ENCODE data around the gene ZNF609. TPM values are rescaled to one million over a fixed set of nuclear protein-coding genes. Genes with fewer than 3 reads are reported as not detected.

ZNF609 gene
- total RNA-seq, 1 donor from 2014 or later: 24.1 TPM

GRCh38 chr15:64693134-64693533, 232.8 kb downstream of the ZNF609 start:
- no peaks in the 10 kb centered on the region for H3K9me3 Mint-ChIP-seq (ENCODE audit: low read depth)
- no peaks in the 10 kb centered on the region for H3K27me3 Mint-ChIP-seq (ENCODE audit: low read depth)
- H3K27ac Mint-ChIP-seq (ENCODE audit: unreplicated experiment): peak overlapping the region; percentile 66
- peaks cover 28% of the 10 kb centered on the region for H3K4me1 Mint-ChIP-seq (ENCODE audit: low read depth)
- TF ChIP-seq CTCF (IDR thresholded peaks at IDR 0.05): no peak
- H3K4me3 Mint-ChIP-seq (ENCODE audit: unreplicated experiment): no peak overlapping the region
- no peak for DNase-seq (ENCODE audit: low spot score)
- H3K36me3 Mint-ChIP-seq (ENCODE audit: low read depth): peaks cover 17% of the 10 kb centered on the region

- Mint-ChIP-seq H3K9me3 (ENCODE audit: low read depth) (no peaks in the 10 kb centered on the region), H3K4me1 (ENCODE audit: low read depth) (peaks cover 45% of the 10 kb centered on the region), H3K27me3 (ENCODE audit: low read depth) (no peaks in the 10 kb centered on the region), H3K27ac (ENCODE audit: unreplicated experiment) (no peak overlapping the region), H3K36me3 (ENCODE audit: low read depth) (peaks cover 11% of the 10 kb centered on the region), H3K4me3 (ENCODE audit: unreplicated experiment) (no peak overlapping the region)
- DNase-seq (ENCODE audit: low spot score): no peak
- no peak for TF ChIP-seq CTCF (IDR thresholded peaks at IDR 0.05)
Observed at GRCh38 chr15:64694816-64695215, 234.4 kb downstream of the ZNF609 start.

GRCh38 chr15:64695561-64695992, 235.2 kb downstream of the ZNF609 start:
- Mint-ChIP-seq H3K27ac (ENCODE audit: unreplicated experiment) (no peak overlapping the region), H3K4me1 (ENCODE audit: low read depth) (peaks cover 52% of the 10 kb centered on the region)
- no peak for TF ChIP-seq CTCF (IDR thresholded peaks at IDR 0.05)

GRCh38 chr15:64696481-64696880, 236.1 kb downstream of the ZNF609 start:
- Mint-ChIP-seq H3K4me1 (ENCODE audit: low read depth) (peaks cover 61% of the 10 kb centered on the region), H3K36me3 (ENCODE audit: low read depth) (peaks cover 7% of the 10 kb centered on the region), H3K4me3 (ENCODE audit: unreplicated experiment) (no peak overlapping the region), H3K27me3 (ENCODE audit: low read depth) (no peaks in the 10 kb centered on the region), H3K9me3 (ENCODE audit: low read depth) (no peaks in the 10 kb centered on the region), H3K27ac (ENCODE audit: unreplicated experiment) (no peak overlapping the region)
- no peak for TF ChIP-seq CTCF (IDR thresholded peaks at IDR 0.05)
- no peak for DNase-seq (ENCODE audit: low spot score)

More at GRCh38 chr15:64695561-64695992, 235.2 kb downstream of the ZNF609 start:
- DNase-seq (ENCODE audit: low spot score): no peak
- no peaks in the 10 kb centered on the region for H3K27me3 Mint-ChIP-seq (ENCODE audit: low read depth)
- H3K9me3 Mint-ChIP-seq (ENCODE audit: low read depth): no peaks in the 10 kb centered on the region
- H3K4me3 Mint-ChIP-seq (ENCODE audit: unreplicated experiment): no peak overlapping the region
- H3K36me3 Mint-ChIP-seq (ENCODE audit: low read depth): peaks cover 11% of the 10 kb centered on the region

- no peak for TF ChIP-seq CTCF (IDR thresholded peaks at IDR 0.05)
- DNase-seq (ENCODE audit: low spot score): no peak
- Mint-ChIP-seq H3K27me3 (ENCODE audit: low read depth) (no peaks in the 10 kb centered on the region), H3K9me3 (ENCODE audit: low read depth) (no peaks in the 10 kb centered on the region), H3K27ac (ENCODE audit: unreplicated experiment) (peak overlapping the region; percentile 91), H3K36me3 (ENCODE audit: low read depth) (peaks cover 4% of the 10 kb centered on the region), H3K4me1 (ENCODE audit: low read depth) (peaks cover 70% of the 10 kb centered on the region), H3K4me3 (ENCODE audit: unreplicated experiment) (no peak overlapping the region)
Observed at GRCh38 chr15:64697911-64698369, 237.6 kb downstream of the ZNF609 start.

All from chondrocyte (in vitro differentiated cells).